C4-2B (cell line): ENCODE data around the gene PRPS2.

ENCODE experiments used
- H3K27ac ChIP-seq: fragments of 450-650 bp; 2 replicates; pipeline ENCODE4 v1.5.1; 2017
- ZFX ChIP-seq: fragments of 450-650 bp; IDR thresholded peaks from 2 replicates; pipeline ENCODE4 v1.6.1; 2017
- TF ChIP-seq, protein P1 (sequence below): fragments of 450-650 bp; conservative IDR thresholded peaks from 2 replicates; pipeline ENCODE4 v1.5.1; 2017; ENCODE audit warnings: mild to moderate bottlenecking

The PRPS2 gene

DNA sequence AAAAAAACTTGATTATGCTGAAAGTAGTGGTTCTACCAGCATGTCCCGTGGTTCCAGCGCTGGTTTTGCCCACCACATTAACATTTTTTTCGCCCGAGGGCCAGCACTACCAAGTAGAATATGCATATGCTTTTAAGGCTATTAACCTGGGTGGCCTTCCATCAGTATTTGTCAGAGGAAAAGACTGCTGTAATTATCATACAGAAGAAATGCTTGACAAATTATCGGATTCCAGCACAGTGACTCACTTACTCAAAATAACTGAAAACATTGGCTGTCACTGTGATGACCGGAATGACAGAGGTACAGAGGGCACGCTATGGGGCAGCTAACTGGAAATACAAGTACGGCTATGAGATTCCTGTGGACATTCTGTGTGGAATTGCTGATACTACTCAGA is 34.6 kb downstream of the PRPS2 start:
- no peak for TF ChIP-seq ZFX
- TF ChIP-seq, protein P1, sequence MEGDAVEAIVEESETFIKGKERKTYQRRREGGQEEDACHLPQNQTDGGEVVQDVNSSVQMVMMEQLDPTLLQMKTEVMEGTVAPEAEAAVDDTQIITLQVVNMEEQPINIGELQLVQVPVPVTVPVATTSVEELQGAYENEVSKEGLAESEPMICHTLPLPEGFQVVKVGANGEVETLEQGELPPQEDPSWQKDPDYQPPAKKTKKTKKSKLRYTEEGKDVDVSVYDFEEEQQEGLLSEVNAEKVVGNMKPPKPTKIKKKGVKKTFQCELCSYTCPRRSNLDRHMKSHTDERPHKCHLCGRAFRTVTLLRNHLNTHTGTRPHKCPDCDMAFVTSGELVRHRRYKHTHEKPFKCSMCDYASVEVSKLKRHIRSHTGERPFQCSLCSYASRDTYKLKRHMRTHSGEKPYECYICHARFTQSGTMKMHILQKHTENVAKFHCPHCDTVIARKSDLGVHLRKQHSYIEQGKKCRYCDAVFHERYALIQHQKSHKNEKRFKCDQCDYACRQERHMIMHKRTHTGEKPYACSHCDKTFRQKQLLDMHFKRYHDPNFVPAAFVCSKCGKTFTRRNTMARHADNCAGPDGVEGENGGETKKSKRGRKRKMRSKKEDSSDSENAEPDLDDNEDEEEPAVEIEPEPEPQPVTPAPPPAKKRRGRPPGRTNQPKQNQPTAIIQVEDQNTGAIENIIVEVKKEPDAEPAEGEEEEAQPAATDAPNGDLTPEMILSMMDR: no peak
- no peak overlapping the region for H3K27ac ChIP-seq

DNA sequence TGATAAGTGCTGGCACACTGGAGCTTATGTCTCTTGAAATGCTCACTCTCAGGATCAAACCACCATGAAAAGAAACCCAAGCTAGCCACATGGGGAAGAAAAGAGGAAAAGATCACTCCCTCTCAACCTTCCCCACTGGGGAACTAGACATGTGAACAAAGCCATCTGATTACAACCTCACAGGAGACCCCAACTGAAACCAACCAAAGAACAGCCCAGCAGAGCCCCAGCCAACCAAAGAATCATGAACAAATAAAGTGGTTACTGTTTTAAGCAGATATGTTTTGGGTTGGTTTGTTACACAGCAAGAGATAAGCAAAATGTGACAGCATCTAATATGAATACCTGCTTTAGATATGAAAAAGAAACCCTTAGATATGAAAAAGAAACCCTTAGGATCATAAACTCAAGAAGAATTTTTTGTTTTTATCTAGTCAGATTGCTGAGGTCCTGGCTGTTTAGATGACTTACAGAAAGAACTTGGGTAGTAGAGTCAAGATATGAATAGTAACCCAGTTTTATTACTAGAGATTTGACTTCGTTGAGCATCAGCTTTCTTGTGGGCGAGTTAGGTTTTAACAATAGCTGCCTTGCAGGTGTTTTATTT is 52.0 kb downstream of the PRPS2 start:
- H3K27ac ChIP-seq: no peak overlapping the region
- no peak for TF ChIP-seq ZFX
- TF ChIP-seq, protein P1: no peak

DNA sequence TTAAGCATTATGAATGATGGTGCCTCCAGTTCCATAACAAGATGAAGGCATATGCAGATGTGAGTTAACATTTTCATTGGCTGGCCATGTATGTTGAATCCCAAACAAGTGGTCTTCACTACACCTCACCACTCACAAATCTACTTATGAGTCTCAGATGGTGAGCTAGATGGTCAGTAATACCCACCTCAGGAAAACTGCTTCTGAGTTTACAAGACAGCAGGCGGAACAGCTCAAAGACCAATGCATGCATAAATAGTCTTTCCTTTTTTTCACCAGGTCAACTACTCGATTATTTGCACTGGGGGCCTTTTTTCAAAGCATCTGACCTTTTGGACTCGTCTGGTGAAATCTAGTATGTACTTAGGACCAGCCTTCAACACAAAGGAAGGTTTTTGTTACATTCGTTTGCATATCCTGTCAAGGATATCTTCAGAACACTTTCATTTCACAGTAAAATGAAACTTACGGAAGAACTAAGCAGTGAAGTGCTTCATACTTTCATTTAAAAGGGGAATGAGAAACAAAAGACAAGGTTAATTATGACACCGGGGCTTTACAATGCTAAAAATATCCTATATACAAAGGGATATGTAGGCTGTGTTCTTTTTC is 52.6 kb downstream of the PRPS2 start:
- TF ChIP-seq, protein P1: no peak
- TF ChIP-seq ZFX: no peak
- H3K27ac ChIP-seq: no peak overlapping the region

DNA sequence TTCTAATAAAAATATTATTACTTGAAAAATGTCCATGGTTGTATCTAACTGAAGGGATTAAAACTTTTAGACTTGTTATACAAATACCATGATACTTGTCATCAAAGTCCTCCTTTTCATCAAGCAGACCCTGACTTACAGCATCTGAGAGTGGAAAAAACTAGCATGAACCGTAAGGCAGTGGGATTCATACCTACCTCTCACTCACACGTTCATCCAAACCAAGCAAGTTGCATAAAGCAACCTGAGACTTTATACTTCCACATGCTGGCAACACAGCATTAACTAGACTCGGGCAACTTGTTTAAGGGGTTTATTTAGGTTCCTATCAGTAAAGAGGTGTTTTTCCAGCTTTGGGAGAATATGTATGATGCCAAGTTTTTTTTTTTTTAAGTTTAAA is 53.1 kb downstream of the PRPS2 start:
- TF ChIP-seq, protein P1: no peak
- TF ChIP-seq ZFX: no peak

DNA sequence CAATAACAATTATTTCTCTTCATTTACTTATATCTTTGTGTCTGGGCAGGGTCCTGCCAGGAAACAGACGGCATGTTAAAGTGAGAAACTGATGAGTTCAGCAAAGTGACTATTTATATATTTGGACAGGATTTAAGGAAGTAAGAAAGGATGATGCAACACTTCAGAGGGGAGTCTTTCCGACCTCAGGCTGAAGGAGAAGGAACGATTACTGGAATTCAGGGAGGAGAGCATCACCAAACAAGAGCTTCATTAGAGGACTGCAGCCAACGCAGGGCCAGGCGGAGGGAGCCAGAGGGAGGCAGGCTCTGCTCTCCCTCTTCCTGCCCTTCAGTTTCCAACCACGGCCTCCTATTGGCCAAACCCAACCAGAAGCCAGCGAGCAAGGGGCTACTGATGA is 74.1 kb downstream of the PRPS2 start:
- TF ChIP-seq ZFX: no peak
- TF ChIP-seq, protein P1: no peak
- H3K27ac ChIP-seq: no peak overlapping the region

More for the DNA sequence above, 53.1 kb downstream of the PRPS2 start:
- H3K27ac ChIP-seq: no peak overlapping the region

DNA sequence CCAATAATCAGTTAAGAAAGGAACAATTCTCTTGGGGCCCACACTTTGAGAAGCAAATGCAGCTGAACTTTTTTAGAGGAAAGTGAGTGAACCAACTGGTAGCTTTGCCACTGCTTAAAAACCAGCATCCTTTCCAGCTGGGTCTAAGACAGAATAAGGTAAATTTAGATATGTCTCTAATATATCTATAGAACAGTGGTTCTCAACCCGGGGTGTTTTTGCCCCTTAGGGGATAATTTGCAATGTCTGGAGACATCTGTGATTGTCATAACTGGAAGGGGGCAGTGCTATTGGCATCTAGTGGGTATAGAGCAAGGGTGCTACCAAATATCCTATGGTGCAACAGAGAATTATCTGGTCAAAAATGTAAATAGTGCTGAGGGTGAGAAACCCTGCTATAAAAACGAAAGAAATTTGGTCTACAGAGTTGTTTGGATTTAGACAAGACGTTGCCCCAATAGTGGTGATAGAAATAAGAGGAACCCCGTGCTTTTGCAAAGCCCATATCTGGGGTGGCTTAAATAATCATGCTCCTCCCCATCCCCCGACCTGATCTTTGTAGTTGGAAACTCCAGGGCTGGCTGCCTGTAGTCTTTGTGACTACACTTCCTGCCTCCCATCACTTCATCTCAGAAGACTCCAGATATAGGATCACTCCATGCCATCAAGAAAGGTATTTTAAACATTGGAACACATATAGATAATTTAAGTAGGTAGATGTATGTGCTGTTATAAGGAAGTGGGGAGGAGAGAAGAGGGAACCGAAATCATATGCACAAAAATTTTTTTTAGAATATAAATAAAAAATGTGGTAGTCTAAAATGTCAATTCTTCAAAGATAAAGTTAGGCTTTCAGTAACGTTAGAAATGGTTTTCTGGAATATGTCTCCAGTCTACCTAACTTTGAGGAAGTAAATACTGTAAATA is 75.5 kb downstream of the PRPS2 start, which contains the start of gene TLR7:
TSS of gene TLR7 (plus strand) at position 622 of the 927 bp plus-strand sequence. CDS start 507 bp downstream, outside the sequence.
- H3K27ac ChIP-seq: no peak within 1 kb of the TSS
- no peak for TF ChIP-seq ZFX
- TF ChIP-seq, protein P1: no peak

DNA sequence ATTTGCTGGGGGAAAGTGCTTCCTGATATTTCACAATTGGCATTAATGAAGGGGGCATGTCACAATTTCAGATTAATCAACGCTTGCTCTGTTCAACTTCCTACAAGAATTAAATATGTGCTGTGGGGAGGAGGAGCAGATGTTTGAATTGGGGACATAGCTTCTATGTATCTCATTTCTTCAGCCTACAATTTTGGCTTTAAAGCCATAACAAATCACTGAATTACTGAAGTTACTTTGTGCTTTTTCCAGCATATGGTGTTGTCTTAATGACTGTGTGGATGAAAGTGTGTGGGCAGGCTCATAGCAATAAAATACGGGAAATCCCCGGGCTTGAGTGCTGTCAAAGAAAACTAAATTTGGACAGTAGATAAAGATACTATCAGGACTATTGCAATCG is 76.5 kb downstream of the PRPS2 start:
- no peak overlapping the region for H3K27ac ChIP-seq
- TF ChIP-seq, protein P1: no peak
- TF ChIP-seq ZFX: no peak
